Activated T-cell treated with anti-CD3 and anti-CD28 coated beads, Interleukin-2, amount 50 U/mL, for 48 hours (primary cell): ENCODE measurements around the gene ACVR1.
A peak's percentile ranks its signal among the peaks of the same experiment; 100 is the strongest.
"Not testable (repeated sequence)": the region's sequence is repeated elsewhere in the genome, so short reads cannot be mapped to it uniquely, and the experiment has no call there.

Source experiments
- DNase-seq, 2 experiments: peaks; one replicate each; pipeline ENCODE4 v3.0.0-alpha.2; 2020

Gene ACVR1

DNA sequence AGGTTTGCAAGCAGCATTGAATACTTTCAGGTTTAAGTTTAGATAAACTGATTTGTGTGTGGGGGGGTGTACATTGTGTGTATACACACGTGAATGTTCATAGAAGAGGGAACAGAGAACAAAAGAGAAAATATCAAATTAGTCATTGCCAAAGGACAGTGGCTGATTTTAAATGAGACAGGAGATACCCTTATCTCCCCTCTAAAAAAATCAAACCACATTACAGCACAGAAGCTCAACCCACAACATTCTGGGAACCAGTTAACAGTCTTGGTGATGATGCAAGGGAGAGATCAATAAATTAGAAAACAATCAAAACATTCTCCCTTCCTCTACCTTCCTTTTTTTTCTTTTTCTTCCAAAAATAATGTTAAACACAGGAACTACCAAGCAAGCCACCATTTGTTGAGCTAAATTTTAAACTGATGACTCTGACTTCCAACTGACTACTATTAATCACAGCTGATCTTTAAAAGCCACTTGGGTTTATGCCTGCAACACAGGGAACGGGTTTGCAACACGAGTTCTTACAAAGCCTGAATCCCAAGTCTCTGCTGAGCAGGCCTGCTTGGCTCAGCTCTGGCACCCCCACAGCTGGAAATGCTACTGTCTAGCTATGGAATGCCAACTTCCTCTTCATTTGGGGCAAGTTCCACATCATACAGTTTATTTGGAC lies 128.3 kb downstream of the ACVR1 start:
- no peak for DNase-seq

DNA sequence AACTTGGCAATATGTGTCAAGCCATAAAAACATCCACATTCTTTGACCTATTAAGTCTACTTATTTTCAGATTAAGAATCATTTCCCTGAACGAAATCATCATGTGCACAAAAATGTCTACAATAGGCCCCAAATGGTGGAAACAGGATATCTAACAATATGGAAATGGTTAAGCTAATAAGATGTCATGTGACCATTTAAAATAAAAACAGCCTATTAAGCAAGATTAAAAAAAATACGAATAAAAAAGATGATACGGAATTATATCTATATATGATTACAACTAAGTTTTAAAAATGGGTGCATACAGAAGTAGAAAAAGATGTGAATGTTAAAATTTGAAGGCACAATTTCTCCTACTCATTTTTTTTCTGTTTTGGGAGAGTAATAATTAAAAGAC lies 128.8 kb downstream of the ACVR1 start:
- DNase-seq = no peak

DNA sequence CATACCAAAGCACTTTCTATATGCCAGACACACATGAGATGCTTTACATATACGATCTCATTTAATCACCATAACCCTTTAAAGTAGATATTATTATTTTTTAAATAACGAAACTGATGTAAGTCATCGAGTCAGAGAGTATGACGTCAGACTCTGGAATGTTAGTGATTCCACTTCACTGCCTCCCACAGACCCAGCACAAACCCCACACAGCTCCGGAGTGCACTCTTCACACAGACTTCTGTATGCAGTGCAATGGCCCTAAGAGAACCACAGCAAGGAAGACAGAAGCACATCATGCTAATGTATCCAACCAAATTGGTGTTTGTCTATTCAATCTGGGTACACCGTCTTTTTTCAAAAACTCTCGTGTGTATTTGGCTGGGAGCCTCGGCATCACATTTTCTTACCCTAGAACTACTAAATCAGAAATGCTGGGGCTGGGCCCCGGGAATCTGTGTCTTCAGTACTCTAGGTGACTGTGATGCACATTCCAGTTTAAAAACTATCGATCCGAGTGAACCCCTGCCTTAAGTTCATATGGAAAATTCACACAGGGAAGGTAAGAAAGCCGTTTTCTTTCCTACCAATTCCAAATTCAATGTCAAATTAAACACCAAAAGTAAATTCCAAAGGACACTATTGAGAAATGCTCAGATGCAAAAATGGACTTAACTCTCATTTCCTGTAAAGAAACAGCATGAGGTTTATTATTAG lies 129.7 kb downstream of the ACVR1 start:
- DNase-seq = no peak

DNA sequence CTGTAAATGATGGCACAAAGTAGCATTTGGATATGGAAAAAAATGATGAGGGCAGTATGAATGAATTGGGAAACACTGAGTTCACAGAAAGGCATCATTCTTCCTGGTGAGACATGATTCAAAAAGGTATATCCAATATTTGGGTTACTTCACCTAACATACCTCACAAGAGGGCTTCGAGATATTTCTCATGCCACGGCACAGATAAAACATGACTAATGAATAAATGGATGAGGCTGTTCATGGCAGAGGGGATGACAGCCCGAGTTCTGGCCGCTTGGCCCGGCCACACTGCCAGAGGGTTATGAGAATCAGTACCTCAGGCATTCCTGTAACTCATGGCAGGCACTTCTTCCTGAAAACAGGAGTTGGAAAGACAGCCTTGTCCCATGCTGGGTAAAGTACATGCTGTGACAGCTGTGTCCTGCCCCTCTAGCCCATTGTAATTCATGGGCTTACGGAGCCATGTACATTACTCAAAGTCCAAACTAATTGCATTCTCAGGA lies 131.5 kb downstream of the ACVR1 start:
- no peak for DNase-seq

DNA sequence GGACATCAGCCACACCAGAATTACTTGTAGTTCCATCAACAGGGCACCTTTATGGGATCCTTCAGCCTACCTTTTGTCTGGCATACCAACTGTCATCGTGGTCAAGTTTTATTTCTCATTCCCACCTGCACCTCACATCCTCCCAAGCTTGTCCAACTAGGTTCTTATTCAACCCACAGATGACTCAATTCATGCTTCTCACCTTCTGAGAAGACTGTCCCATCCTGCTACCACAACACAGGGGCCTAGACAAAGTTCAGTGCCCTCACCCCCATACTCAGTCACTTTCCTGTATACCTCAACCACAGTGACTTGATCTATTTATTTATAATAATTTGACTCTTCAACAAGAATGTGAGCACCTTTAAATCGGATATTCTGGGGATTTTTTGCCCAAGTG lies 133.1 kb downstream of the ACVR1 start:
- DNase-seq = peak in 1 of 2 experiments; percentile 26

DNA sequence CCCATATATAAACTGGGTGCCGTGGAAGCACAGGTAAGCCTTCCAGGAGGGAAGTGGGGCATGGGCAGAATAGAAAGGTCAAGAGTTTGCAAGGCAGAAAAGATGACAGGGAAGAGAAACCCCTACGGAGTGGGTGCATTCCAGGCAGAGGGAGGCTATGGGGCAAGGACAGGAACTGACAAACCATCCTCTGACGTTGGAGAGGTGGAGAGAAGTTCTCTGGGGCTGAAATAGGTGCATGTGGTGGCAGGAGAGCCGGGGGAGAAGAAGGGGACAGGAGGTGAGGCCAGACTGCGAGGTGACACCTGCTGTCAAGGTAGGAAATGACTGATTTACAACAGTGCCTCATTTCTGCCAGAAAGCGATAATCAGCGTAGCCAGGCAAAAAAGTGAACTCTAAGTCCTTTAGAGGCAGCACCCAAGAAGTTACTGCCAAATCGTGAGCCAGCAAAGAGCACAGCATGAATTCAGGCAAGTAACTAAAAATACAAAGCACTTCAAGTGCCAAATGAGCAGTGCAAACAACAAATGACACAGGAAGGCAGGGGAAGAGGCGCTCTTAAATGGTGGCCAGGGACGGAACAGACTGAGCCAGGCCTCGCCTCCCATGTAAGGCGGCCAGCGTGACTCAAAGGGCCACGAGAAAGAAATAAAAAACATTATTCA lies 134.2 kb downstream of the ACVR1 start:
- DNase-seq = no peak

DNA sequence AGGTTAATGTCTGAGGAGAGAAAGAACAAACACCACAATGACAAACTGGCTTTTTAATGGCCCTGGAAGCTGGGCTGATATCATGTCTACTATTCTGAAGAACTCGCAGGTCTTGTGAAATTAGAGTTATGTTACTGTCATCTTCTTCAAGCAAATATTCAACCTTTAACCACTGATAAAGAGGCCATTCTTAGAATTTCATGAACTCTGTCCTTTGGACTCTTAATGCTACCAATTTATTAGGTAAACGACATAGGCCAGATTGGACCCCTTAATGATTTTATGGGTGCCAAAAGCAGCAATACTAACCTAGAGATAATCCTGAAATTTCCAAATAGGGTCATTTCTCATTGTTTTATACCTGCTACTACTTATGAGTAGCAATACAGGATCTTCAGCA lies 138.5 kb downstream of the ACVR1 start:
- DNase-seq = no peak

DNA sequence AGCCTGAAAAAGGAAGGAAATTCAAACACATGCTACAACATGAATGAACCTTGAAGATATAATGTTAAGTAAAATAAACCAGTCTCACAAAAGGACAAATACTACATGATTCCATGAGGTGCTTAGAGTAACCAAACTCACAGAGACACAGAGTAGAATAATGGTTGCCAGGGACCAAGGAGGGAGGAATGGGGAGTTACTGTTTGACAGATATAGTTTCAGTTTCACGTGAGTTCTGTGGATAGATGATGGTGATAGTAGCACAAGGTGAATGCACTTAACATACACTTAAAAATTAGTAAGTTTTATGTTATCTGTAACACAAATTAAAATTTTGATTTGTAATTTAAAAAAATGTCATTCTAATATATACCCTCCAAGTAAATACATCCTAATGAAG lies 140.6 kb downstream of the ACVR1 start:
- DNase-seq = no peak

DNA sequence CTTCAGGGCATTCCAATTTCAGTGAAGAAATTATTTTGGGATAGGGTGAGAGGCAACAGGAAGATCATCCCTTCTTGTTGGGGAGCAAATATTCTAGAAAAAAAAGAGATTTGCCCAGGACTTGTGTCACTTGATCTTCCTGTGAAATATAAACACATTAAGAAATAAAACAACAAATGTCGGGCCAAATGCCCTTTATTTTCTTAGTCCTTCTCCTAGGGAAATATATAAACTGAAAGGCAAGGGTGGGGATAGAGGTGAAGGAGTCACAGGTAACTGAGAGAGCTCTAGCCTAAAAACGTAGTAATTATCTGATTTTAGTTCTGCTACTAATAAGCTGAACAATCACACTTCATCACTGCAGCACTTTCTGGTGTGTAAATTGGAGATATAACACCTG lies 142.9 kb downstream of the ACVR1 start:
- no peak for DNase-seq

DNA sequence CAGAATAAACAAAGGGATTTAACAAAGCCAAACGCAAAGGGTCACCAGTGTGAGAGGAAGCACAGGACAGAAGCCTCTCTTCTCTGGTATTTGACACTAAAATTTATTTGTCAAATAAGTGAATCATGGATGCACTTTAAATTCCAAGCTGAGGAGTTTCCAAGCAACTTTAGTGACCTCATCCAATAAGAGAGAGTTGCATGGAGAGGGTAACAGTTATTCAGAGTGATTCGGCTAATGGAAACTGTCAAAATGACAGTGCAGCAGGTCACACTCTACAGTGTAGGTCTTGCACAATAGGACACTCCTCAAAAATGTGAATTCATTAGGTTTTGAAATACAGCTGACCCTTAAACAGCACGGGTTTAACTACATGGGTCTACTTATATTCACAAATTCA lies 143.5 kb downstream of the ACVR1 start:
- no peak for DNase-seq

DNA sequence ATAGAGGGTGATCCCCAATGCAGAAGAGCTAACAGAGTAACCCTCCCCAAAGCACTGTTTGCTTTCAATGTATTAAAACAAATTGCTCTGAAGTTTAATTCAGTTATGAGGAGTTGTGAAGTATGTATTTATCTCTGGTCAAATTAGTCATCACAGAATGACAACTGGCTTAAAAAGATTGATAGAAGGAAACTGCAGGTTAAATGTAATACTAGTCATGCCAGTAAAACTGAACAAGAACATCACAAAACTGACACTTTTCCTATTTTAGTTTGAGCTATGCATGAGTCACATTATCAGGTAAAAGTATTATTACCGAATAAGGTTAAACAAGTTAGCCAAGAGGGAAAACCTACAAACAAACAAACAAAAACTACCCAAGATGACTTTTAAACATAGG lies 148.4 kb downstream of the ACVR1 start:
- no peak for DNase-seq

DNA sequence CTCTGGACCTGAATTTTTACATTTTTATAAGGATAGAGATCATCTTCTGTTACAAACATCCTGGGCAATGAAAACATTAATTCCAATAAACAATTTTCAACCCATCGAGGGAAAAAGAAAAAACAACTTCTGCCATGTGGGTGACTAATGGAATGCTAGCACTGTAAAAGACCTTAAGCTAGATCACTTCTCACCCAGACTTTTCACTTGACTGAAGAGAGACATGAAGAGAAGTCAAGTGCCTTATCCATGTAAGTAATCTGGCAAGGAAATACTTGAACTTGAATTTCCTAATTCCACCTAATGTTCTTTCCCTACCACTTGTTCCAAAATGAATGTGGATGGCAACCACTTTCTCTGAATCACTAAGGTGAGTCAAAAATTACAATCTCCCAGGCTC lies 149.2 kb downstream of the ACVR1 start:
- no peak for DNase-seq

DNA sequence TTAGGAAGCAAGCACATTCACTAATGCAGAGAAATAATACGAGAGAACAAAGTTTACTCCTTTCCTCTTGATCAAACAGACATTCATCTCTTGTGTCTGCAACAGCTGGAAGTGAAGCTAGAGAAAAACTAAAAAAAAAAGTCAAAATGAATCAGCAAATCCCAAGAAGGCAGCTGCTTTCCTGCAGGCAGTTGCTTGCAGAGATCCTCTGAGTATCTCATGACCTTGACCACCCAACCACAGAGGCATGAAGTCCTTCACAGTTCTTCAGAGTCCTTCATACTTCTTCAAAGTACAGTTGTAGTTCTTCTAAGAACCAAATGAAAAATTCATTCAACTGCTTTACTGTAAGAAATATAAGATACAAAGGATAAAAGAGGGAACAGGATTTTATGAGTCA lies 150.3 kb downstream of the ACVR1 start:
- DNase-seq = no peak

DNA sequence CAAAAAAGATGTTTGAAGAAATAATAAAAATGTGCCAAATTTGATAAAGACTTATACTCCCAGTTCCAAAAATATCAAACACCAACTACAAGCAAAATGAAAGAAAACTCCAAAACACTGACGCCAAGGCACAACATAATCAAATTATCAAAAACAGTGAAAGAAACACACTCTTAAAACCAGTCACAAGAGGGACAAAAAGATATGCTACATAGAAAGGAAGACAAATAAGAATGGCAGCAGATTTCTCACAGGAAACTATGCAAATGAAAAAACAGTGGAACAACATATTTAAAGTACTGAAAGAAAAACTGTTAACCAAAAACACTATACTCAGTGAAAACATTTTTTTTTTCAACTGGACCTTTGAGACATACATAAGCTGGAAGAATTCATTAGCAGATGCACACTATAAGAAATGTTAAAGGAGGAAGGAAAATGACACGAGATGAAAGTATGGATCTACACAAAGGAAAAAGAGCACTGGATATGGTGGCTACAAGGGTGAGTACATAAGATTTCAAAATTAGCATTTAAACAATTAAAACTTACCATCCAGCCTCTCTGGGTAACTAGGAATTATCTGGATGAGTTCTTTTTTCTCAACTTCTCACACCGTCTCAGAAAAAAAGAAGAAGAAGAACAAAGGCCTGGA lies 153.4 kb downstream of the ACVR1 start:
- no peak for DNase-seq

DNA sequence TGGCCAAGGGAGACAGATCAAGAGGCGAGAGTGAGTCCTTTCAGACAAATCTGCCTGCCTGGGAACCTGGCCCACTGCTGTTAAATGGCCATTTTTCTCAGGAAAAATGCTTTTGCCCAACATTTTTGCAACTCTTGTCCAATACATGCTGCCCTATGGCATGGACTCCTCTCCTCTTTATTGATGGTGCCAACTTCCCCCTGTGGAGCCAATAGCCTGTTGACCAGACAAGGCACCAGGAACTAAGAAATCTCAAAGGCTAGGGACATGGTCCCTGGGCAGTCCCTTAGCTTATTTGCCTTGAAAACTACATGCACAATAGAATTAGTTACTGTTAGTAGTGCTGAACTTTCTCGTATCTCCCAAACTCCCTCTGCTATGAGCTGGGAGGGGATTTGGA lies 155.6 kb downstream of the ACVR1 start:
- no peak for DNase-seq

DNA sequence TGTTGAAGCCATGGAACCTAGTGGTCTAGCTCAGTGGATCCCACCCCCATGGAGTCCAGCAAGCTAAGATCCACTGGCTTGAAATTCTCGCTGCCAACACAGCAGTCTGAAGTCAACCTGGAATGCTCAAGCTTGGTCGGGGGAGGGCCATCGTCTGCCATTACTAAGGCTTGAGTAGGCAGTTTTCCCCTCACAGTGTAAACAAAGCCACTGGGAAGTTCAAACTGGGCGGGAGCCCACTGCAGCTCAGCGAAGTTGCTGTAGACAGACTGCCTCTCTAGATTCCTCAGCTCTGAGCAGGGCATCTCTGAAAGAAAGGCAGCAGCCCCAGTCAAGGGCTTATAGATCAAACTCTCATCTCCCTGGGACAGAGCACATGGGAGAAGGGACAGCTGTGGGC lies 171.5 kb downstream of the ACVR1 start:
- DNase-seq = not testable (repeated sequence)

DNA sequence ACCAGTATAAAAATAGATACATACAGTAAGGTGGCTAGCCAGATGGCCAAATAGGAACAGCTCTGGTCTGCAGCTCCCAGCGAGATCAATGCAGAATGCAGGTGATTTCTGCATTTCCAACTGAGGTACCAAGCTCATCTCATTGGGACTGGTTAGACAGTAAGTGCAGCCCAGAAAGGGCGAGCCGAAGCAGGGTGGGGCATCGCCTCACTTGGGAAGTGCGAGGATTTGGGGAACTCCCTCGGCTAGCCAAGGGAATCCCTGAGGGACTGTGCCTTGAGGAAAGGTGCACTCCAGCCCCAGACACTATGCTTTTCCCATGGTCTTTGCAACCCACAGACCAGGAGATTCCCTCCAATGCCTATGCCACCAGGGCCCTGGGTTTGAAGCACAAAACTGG lies 172.0 kb downstream of the ACVR1 start:
- not testable (repeated sequence) for DNase-seq

DNA sequence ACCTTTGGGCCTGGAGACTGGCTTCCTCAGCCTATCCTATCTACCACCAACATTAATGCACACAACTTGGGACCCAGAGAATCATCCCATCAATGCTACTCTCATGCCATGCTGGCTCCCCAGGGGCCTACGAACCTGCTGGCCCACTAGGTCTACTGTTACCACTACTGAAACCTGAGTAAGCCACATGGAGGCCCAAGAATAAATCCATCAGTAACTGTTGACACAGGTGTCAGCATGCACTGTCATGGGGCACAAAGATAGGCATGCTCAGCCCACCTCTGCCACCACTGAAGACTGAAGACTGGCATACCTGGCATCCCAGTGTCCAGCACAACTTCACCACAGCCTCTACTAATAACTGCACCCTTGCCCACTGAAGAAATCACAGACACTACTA lies 176.3 kb downstream of the ACVR1 start:
- DNase-seq = no peak

DNA sequence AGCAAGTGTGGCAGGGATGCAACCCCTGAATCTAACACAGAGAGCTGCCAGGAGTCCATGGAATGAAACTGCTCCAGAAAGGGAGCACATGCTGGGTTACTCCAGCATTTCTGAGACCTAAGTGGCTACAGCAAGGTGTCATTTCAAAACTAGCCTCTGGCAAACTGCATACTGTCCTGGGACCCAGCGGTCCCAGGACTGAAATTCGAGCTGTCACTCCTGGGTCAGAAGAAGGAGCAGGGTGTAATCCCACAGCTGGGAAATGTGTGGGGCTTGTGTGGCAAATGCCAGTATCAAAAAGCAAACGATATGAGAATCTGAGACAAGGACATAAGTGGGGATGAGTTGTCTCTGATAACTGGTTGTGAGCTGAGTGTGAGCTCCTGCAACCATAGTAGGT lies 177.1 kb downstream of the ACVR1 start:
- no peak for DNase-seq

DNA sequence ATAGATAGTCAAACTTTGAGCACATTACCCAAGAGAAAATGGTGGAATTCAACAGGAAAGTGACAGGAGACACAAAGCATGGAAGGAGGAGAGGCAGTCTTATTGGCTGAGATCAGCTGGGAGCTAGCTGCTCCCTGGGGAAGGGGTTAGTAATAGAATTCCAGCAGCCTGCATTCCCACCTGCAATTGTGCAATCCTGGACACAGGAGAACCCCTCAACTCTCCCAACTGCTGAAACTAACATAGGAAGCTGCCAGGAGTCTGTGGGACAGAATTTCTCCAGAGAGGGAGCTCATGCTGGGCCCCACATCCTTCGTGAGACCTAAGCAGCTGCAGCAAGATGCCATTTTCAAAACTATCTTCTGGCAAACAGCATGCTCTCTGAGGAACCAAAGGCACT lies 177.7 kb downstream of the ACVR1 start:
- DNase-seq = no peak

DNA sequence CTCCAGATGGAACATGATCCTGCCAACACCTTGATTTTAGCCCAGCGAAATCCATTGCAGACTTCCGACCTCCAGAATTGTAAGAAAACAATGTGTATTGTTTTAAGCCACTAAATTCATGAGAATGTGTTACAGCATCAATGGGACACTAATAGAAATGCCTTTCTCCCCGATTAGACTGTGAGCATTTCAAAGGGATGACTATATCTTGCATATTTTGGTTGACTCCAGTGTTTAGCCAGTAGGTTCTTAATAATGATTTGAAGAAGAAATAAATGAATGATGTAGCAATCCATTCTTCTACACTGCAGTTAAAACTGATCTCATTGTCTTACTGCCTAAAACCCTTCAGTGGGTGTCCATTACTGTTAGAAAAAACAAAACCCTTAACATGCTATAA lies 180.1 kb downstream of the ACVR1 start:
- DNase-seq = no peak

DNA sequence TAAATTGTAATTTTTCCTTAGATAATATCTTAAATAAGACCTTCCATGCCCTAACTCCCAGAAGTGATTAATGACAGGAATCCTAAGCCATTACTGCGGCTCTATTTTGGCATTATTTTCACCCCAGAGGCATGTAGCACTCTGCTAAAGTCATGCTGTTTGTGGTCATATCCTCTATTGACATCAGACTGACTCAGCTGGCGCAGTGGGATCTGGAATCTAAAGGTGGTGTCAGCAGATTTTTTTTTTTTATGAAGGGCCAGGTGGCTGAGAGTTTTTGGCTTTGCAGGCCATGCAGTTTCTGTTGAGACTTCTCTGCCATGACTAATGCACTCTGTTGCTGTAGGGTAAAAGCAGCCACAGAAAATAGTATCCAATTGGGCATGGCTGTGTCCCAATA lies 183.4 kb downstream of the ACVR1 start:
- no peak for DNase-seq

DNA sequence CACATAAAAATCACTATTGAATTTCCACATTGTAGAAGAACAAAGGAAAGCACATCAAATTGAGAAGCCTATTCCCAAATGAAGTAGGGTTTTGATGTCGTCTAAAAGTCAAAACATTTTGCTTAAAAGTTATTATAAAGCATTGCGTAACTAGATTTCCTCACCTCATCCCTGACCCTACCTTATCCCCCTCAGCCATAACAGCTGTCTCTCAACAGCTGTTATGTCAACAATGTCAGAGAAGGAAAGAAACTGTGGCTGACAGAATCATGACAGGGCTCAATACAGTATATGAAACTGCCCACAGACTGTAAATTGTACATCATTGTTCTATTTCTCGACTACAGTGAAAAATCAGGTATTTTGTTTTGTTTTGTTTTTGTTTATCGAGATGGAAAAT lies 184.4 kb downstream of the ACVR1 start:
- no peak for DNase-seq

DNA sequence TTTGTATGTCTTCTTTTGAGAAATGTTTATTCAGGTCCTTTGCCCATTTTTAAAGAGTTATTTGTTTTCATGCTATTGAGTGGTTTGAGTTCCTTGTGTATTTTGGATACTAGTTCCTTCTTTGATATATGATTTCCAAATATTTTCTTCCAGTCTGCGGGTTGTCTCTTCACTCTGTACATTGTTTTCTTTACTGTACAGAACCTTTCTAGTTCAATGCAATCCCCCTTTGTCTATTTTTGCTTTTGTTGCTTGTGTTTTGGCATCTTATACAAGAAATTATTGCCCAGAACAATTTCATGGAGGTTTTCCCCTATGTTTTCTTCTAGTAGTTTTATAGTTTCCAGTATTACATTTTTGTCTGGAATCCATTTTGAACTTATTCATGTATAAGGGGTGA lies 185.0 kb downstream of the ACVR1 start:
- DNase-seq = no peak
